Rectal smooth muscle tissue (tissue), 1 donor: ENCODE results near the gene P2RX4.
"Not testable (repeated sequence)": the region's sequence is repeated elsewhere in the genome, so short reads cannot be mapped to it uniquely, and the experiment has no call there.

Experiments
- H3K27ac ChIP-seq: one replicate; pipeline ENCODE4 v1.7.0; 2013; ENCODE audit warnings: low read depth, low read length, inconsistent platforms
- H3K27me3 ChIP-seq: one replicate; pipeline ENCODE4 v1.7.0; 2013; ENCODE audit warnings: low read length; ENCODE audit not compliant: control insufficient read depth, insufficient read depth
- H3K36me3 ChIP-seq: one replicate; pipeline ENCODE4 v1.7.0; 2013; ENCODE audit warnings: low read length; ENCODE audit not compliant: control insufficient read depth, insufficient read depth
- H3K4me1 ChIP-seq: one replicate; pipeline ENCODE4 v1.7.0; 2013; ENCODE audit warnings: low read length; ENCODE audit not compliant: control insufficient read depth, insufficient read depth
- H3K4me3 ChIP-seq: one replicate; pipeline ENCODE4 v1.7.0; 2013; ENCODE audit warnings: low read length
- H3K9ac ChIP-seq: one replicate; pipeline ENCODE4 v1.7.0; 2013; ENCODE audit warnings: low read length

Gene P2RX4

DNA sequence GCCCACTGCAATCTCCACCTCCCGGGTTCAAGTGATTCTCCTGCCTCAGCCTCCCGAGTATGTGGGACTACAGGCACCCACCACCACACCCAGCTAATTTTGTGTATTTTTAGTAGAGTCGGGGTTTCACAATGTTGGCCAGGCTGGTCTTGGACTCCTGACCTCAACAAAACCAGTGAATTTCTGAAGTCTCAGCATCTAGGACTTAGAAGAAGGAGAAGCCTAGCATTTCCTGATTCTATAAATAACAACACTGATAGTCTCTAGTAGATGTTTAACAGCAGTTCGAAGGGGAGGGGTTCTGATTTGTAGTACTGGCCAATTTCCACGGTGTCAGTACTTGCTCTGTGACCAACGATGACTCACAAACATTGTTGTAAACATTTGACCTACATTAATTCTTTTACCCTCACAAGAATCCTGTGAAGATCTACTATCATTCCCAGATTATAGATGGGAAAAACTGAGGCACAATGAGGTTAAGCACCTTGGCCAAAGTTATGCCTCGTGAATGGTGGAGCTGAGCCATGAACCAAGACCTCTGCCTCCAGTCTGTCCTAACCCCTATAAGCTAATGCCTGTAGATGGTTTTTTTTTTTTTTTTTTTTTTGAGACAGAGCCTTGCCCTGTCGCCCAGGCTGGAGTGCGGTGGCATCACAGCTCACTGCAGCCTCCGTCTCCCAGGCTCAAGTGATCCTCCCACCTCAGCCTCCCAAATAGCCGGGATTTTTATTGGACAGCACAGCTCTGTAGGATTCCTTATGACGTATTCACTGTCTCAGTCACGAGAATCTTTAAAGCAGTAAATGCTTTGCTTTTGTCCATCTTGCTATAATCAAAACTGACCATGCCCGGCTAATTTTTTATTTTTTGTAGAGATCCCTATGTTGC, 5.2 kb downstream of the P2RX4 start:
- Histone ChIP-seq H3K36me3 (peaks cover 7% of the 10 kb centered on the region), H3K9ac (no peak overlapping the region), H3K27me3 (no peaks in the 10 kb centered on the region), H3K4me1 (peaks cover 5% of the 10 kb centered on the region), H3K4me3 (no peak overlapping the region), H3K27ac (no peak overlapping the region)

DNA sequence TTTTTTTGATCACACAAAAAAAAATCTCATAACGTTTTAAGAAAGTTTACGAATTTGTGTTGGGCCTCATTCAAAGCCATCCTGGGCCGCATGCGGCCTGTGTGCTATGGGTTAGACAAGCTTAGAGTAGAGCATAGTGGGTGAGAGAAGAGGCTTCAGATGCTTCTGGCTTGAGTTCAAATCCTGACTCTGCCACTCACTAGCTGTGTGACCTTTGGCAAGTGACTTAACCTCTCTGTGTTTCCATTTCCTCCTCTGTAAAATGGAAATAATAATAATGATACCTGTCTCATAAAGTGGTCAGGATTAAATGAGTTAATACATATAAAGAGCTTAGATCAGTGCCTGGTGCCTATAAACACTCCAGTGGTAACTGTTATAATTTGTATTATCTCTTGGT, 6.2 kb downstream of the P2RX4 start:
- no peak overlapping the region for H3K27ac ChIP-seq
- peaks cover 7% of the 10 kb centered on the region for H3K36me3 ChIP-seq
- no peak overlapping the region for H3K9ac ChIP-seq
- no peaks in the 10 kb centered on the region for H3K4me1 ChIP-seq
- no peaks in the 10 kb centered on the region for H3K27me3 ChIP-seq
- H3K4me3 ChIP-seq: no peak overlapping the region

DNA sequence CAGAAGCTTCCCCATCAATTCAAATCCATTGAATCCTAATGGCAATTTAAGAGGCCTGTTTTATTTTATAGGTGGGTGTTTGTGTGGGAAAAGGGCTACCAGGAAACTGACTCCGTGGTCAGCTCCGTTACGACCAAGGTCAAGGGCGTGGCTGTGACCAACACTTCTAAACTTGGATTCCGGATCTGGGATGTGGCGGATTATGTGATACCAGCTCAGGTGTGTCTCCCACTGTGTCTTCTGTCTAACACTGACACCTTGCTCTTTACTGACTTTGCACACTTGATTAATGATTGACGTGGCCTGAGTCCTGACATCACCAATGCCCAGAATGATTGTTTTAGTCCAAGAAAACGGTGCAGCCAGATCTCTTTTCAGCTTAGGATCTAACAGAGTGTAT, 7.1 kb downstream of the P2RX4 start:
- Histone ChIP-seq H3K9ac (no peak overlapping the region), H3K4me3 (no peak overlapping the region), H3K27ac (no peak overlapping the region), H3K4me1 (no peaks in the 10 kb centered on the region), H3K36me3 (peaks cover 7% of the 10 kb centered on the region), H3K27me3 (no peaks in the 10 kb centered on the region)

DNA sequence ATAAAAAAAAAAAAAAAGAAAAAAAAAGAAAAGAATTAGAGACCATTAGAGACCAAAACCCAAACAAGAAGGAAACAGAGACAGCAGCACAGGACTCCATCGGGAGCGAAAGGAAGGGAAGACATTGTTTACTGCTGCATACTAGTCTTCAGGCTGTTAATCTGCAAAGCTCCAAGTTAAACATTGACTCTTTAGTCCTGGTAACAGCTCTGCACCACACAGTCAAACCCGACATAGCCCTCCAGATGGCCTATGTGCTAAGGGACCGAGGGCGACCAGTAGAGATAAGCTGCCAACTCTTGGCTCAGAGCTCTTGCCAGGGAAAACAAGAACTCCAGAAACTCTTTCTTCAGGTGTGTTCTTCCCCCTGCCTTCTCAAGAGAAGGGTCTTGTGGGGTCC, 7.8 kb downstream of the P2RX4 start:
- Histone ChIP-seq H3K36me3 (peaks cover 7% of the 10 kb centered on the region), H3K9ac (no peak overlapping the region), H3K27me3 (no peaks in the 10 kb centered on the region), H3K4me1 (no peaks in the 10 kb centered on the region), H3K4me3 (no peak overlapping the region), H3K27ac (no peak overlapping the region)

DNA sequence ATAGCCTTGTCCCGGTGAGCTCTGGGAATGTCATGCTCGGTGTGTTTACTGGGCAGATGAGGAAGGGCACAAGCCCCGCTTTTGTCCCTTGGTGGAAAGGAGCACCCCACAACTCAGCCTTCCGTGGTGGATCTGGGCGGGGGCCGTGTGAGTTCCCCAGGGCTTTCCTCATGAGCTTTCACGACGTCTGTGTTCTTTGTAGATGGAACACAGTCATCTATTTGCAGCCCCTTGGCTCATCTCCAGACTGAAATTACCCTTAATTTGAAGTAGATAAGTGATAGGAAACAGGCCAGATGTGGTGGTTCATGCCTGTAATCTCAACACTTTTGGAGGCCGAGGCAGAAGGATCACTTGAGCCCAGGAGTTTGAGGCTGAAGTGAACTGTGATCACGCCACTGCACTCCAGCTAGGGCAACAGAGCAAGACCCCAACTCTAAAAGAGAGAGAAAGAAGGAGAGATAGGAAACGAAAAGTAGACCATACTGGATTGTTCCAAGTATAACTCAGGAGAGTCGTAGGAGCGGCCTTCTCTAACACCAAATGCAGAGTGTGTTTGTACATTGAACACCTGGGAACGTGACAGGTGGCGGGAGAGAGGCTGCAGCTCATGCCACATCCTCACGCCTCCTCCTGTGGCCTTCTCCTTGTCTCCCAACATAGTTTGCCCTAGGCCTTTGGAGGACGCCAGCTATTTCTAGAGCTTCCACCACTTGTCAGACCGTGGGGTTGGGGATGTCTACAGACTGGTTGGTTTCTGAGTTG, 8.8 kb downstream of the P2RX4 start:
- H3K27ac ChIP-seq: no peak overlapping the region
- no peaks in the 10 kb centered on the region for H3K27me3 ChIP-seq
- H3K4me1 ChIP-seq: no peaks in the 10 kb centered on the region
- H3K9ac ChIP-seq: no peak overlapping the region
- H3K36me3 ChIP-seq: peaks cover 7% of the 10 kb centered on the region
- no peak overlapping the region for H3K4me3 ChIP-seq

DNA sequence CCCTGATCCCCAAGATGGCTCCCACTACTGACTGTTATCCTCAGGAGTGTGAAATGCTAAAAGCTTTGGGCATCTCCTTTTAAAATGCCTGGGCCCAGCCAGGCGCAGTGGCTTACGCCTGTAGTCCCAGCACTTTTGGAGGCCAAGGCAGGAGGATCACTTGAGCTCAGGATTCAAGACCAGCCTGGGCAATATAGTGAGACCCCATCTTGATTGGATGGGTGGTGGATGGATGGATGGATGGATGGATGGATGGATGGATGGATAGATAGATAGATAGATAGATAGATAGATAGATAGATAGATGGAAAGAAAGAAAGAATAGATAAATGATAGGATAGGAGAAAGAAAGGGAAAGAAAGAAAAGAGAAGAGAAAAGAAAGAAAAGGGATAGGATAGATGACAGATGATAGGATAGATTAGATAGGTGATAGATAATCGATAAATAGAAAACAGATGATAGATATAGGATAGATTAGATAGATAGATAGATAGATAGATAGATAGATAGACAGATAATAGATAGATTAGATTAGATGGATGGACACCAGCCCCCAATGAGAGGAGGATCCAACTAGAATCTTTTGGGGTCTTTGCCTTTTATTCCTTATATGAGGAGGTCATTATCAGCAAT, 9.5 kb downstream of the P2RX4 start:
- Histone ChIP-seq H3K27me3 (no peaks in the 10 kb centered on the region), H3K36me3 (peaks cover 4% of the 10 kb centered on the region), H3K27ac (no peak overlapping the region), H3K4me1 (no peaks in the 10 kb centered on the region), H3K9ac (no peak overlapping the region), H3K4me3 (no peak overlapping the region)

DNA sequence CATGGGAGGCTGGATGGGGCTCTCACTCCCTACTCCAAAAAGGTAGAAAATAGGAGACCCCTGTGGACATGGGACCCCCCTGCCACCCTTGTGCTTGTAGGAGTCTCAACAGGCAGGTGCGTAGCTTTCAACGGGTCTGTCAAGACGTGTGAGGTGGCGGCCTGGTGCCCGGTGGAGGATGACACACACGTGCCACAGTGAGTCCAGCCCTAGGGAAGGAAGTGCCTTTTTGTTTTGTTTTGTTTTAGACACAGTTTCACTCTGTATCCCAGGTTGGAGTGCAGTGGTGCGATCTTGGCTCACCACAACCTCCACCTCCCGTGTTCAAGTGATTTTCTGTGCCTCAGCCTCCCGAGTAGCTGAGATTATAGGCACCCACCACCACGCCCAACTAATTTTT, 12.9 kb downstream of the P2RX4 start:
- H3K27me3 ChIP-seq: no peaks in the 10 kb centered on the region
- H3K27ac ChIP-seq: no peak overlapping the region
- H3K36me3 ChIP-seq: no peaks in the 10 kb centered on the region
- H3K4me1 ChIP-seq: no peaks in the 10 kb centered on the region
- H3K9ac ChIP-seq: no peak overlapping the region
- H3K4me3 ChIP-seq: peak overlapping the region; percentile 8

DNA sequence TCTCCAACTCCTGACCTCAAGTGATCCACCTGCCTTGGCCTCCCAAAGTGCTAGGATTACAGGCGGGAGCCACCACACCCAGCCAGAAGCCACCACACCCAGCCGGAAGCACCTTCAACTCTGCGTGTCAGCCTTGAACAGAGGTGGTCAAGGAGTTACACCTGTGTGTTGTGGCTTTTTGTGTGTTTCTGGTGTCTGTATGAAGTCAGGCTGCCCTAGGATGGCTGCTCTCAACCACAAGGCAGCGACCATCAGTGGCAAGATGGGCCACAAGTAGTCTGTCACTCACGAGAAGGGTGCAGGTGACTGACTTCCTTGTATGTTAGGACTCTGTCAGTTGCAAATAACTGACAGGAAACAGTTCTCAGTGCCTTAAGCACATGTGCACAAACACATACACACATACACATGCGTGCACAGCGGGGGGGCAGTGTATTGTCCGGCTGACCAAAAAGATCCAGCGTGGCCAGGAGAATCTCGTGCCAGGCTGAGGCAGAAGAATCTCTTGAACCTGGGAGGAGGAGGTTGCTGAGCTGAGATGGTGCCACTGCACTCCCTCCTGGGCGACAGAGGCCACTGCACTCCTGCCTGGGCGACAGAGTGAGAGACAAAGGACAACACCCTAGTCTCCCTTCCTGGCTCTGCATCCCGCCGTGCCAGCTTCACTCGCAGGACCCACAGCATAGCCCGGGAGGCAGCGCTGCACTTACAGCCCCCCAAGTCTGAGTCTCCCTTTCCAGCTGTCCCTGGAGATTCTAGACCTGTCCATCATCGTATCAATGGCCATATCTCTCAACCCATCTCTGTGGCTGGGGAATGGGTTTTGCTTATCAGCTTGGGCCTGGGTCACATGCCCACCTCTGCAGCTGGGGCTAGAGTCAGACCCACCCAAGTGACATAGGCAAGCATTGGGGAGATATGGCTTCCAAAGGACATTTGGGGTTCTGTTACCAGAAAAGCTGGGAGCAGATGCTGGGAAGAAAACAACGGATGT, 13.7 kb downstream of the P2RX4 start:
- no peaks in the 10 kb centered on the region for H3K4me1 ChIP-seq
- peaks cover 2% of the 10 kb centered on the region for H3K36me3 ChIP-seq
- H3K27me3 ChIP-seq: no peaks in the 10 kb centered on the region
- no peak overlapping the region for H3K27ac ChIP-seq
- no peak overlapping the region for H3K4me3 ChIP-seq
- H3K9ac ChIP-seq: no peak overlapping the region

DNA sequence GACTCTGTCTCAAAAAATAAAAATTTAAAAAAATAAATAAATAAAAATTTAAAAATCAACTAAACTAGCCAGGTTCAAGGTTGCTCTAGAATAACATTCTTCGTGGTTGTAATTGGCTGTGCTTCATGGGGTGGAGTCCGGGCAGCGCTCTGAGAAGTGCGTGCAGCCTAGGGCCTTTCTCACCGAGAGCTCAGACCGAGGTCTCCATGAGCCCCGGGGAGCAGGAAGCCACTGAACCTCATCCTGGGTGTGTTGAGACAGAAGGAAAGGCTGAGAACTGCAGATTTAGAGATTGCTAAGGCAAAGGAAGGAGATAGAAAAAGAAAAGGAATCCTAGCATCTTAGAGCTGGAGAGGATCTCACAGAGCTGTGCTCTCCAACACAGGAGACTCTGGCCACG, 14.7 kb downstream of the P2RX4 start:
- Histone ChIP-seq H3K4me3 (no peak overlapping the region), H3K27ac (no peak overlapping the region), H3K4me1 (no peaks in the 10 kb centered on the region), H3K36me3 (peaks cover 6% of the 10 kb centered on the region), H3K9ac (no peak overlapping the region), H3K27me3 (no peaks in the 10 kb centered on the region)

DNA sequence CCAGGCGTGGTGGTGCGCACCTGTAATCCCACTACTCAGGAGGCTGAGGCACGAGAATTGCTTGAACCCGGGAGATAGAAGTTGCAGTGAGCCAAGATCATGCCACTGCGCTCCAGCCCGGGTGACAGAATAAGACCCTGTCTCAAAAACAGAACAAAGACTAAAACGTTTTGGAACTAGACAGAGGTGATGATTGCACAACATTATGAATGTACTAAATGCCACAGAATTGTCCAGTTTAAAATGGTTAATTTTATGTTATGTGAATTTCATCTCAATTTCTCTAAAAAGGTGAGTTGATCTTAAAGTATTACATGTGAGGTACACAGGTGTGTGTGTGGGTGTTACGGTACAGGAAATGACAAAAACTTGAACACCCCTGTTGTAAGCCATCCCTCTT, 16.5 kb downstream of the P2RX4 start:
- Histone ChIP-seq H3K27me3 (no peaks in the 10 kb centered on the region), H3K9ac (no peak overlapping the region), H3K27ac (no peak overlapping the region), H3K4me1 (no peaks in the 10 kb centered on the region), H3K4me3 (no peak overlapping the region), H3K36me3 (peaks cover 6% of the 10 kb centered on the region)

DNA sequence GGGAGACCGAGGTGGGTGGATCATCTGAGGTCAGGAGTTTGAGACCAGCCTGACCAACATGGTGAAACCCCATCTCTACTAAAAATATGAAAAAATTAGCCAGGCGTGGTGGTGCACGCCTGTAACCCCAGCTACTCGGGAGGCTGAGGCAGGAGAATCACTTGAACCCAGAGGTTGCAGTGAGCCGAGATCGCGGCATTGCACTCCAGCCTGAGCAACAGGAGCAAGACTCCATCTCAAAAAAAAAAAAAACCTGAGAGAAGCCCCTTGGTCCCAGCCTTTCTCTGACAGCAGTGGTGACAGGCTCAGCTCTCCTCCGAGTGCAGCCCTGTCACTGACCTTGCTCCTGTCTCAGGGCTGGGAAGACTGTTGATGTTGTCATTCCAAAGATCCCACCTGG, 16.9 kb downstream of the P2RX4 start:
- not testable (repeated sequence) for H3K36me3 ChIP-seq, H3K9ac ChIP-seq, H3K4me3 ChIP-seq, H3K27me3 ChIP-seq, H3K27ac ChIP-seq, H3K4me1 ChIP-seq

DNA sequence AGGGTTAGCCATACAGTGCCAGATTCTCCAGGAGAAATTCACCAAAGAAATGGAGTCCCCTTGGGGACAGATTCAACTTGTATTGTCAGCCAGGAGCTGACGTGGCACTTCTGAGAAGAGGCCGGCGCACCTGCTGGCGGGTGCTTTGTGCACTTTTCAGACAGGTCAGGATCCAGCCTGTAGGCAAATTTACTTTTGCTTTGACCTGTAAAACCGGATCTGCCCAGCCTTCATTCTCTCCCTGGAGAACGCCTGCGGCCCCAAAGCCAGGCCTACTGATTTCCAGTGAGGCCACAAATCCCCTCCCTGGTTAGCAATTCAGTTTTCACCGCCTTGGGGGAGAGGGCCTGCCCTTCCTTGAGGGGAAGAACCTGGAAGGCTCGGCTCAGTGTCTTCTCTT, 17.4 kb downstream of the P2RX4 start:
- H3K36me3 ChIP-seq: peaks cover 10% of the 10 kb centered on the region
- H3K9ac ChIP-seq: no peak overlapping the region
- no peaks in the 10 kb centered on the region for H3K4me1 ChIP-seq
- no peak overlapping the region for H3K4me3 ChIP-seq
- H3K27me3 ChIP-seq: no peaks in the 10 kb centered on the region
- no peak overlapping the region for H3K27ac ChIP-seq
